ENCODE results near the gene SNCAIP.

- TF ChIP-seq POLR2A (IDR thresholded peaks at IDR 0.05; ENCODE audit: low read depth, low read length) = no peak
- TF ChIP-seq SMC3 (IDR thresholded peaks at IDR 0.05; ENCODE audit: low read depth, low read length) = no peak
- TF ChIP-seq CTCF (conservative IDR thresholded peaks at IDR 0.05; ENCODE audit: low read depth, low read length) = no peak
- no peak for TF ChIP-seq RAD21 (IDR thresholded peaks at IDR 0.05; ENCODE audit: low read length)
- TF ChIP-seq CHD1 (IDR thresholded peaks at IDR 0.05; ENCODE audit: low read depth, low read length) = no peak
- no peak for TF ChIP-seq USF2 (IDR thresholded peaks at IDR 0.05; ENCODE audit: low read depth, low read length)
- no peak for TF ChIP-seq MXI1 (IDR thresholded peaks at IDR 0.05; ENCODE audit: borderline replicate concordance, low read depth, low read length)
- TF ChIP-seq RCOR1 (IDR thresholded peaks at IDR 0.05; ENCODE audit: insufficient replicate concordance, low read length) = no peak
- TF ChIP-seq BHLHE40 (IDR thresholded peaks at IDR 0.05; ENCODE audit: low read depth, low read length) = no peak
- no peak for TF ChIP-seq MAFK (IDR thresholded peaks at IDR 0.05; ENCODE audit: low read depth, low read length)
- no peak for TF ChIP-seq NFE2L2 (IDR thresholded peaks at IDR 0.05; ENCODE audit: low read depth, low read length)
Observed at GRCh38 chr5:122376250-122376649, 64.2 kb downstream of the SNCAIP start.

Measured in IMR-90 (cell line).